SU-DHL-6 (cell line): ENCODE data around the gene PTPRN2.

Experiments used
- H2AFZ ChIP-seq: fragments of 200-600 bp; sonication (generic); 2 replicates; pipeline ENCODE4 v1.6.1; 2014; ENCODE audit warnings: low read depth, mild to moderate bottlenecking, moderate library complexity, mixed read lengths, antibody characterized with exemption, low read length; ENCODE audit not compliant: severe bottlenecking
- H3F3A ChIP-seq: fragments of 200-600 bp; shearing (Covaris generic); 2 replicates; pipeline ENCODE4 v1.6.0; 2016; ENCODE audit warnings: antibody characterized with exemption, mild to moderate bottlenecking; ENCODE audit not compliant: insufficient read depth
- H3K27ac ChIP-seq: fragments of 200-600 bp; sonication (generic); 2 replicates; pipeline ENCODE4 v1.5.1; 2016; ENCODE audit warnings: low read depth, mild to moderate bottlenecking, low read length, moderate library complexity, mixed read lengths
- H3K27me3 ChIP-seq: fragments of 200-600 bp; sonication (generic), shearing (Covaris generic); 2 replicates; pipeline ENCODE4 v1.6.0; 2014; ENCODE audit warnings: mild to moderate bottlenecking, low read length
- H3K36me3 ChIP-seq: fragments of 200-600 bp; sonication (generic); 2 replicates; pipeline ENCODE4 v1.6.1; 2014; ENCODE audit warnings: mild to moderate bottlenecking, low read length, mixed read lengths
- H3K4me2 ChIP-seq: fragments of 300-600, 200-600 bp; shearing (Covaris generic), sonication (generic); 2 replicates; pipeline ENCODE4 v1.6.0; 2014; ENCODE audit warnings: low read length, low read depth, mild to moderate bottlenecking; ENCODE audit not compliant: poor library complexity, severe bottlenecking
- H3K4me3 ChIP-seq: fragments of 200-600 bp; sonication (generic); 2 replicates; pipeline ENCODE4 v1.5.1; 2014; ENCODE audit warnings: antibody characterized with exemption, low read length, mild to moderate bottlenecking, mixed read lengths; ENCODE audit not compliant: insufficient read depth, poor library complexity, severe bottlenecking
- H3K79me2 ChIP-seq: fragments of 200-600 bp; sonication (generic); 2 replicates; pipeline ENCODE4 v1.6.1; 2014; ENCODE audit warnings: mild to moderate bottlenecking, low read length, moderate library complexity; ENCODE audit not compliant: insufficient read depth
- H3K9ac ChIP-seq: fragments of 200-600 bp; sonication (generic); 2 replicates; pipeline ENCODE4 v1.7.0; 2014; ENCODE audit warnings: mild to moderate bottlenecking, low read length
- H3K9me2 ChIP-seq: fragments of 200-600 bp; sonication (generic); replicated peaks from 2 replicates; pipeline ENCODE4 v1.6.1; 2014; ENCODE audit warnings: low read length; ENCODE audit not compliant: insufficient read depth
- H3K9me3 ChIP-seq: fragments of 200-600 bp; sonication (generic); 2 replicates; pipeline ENCODE4 v1.6.1; 2014; ENCODE audit warnings: low read length, mixed read lengths; ENCODE audit not compliant: insufficient read depth
- H4K20me1 ChIP-seq: fragments of 200-600 bp; sonication (generic); 2 replicates; pipeline ENCODE4 v1.6.1; 2014; ENCODE audit warnings: low read depth, mild to moderate bottlenecking, antibody characterized with exemption, low read length, moderate library complexity, mixed read lengths
- CTCF ChIP-seq: fragments of 200-600 bp; sonication (generic); IDR thresholded peaks from one replicate; pipeline ENCODE4 v1.5.1; 2017; ENCODE audit warnings: antibody characterized with exemption, mild to moderate bottlenecking, low read length, moderate library complexity; ENCODE audit not compliant: insufficient read depth, poor library complexity, severe bottlenecking
- EZH2phosphoT487 ChIP-seq: fragments of 200-600 bp; sonication (generic), shearing (Covaris generic); conservative IDR thresholded peaks from 2 replicates; pipeline ENCODE4 v1.6.1; 2018; ENCODE audit warnings: mild to moderate bottlenecking, antibody characterized with exemption, low read length, moderate library complexity, mixed read lengths

PTPRN2 gene

GRCh38 chr7:157495594-157495993 is 1092.0 kb downstream of the PTPRN2 start:
- TF ChIP-seq EZH2phosphoT487, result no peak
- no peak for TF ChIP-seq CTCF
- Histone ChIP-seq H3K27me3 (no peaks in the 10 kb centered on the region), H3K27ac (no peak overlapping the region), H3K4me3 (no peak overlapping the region), H3K9ac (no peak overlapping the region), H4K20me1 (no peaks in the 10 kb centered on the region), H3K9me2 (no peaks in the 10 kb centered on the region), H3K9me3 (peaks cover 9% of the 10 kb centered on the region; the same call in 1 of the 2 replicates), H3F3A (no peaks in the 10 kb centered on the region), H2AFZ (no peak overlapping the region), H3K79me2 (no peaks in the 10 kb centered on the region), H3K4me2 (no peak overlapping the region), H3K36me3 (no peaks in the 10 kb centered on the region)

GRCh38 chr7:157495177-157495553 is 1092.5 kb downstream of the PTPRN2 start:
- no peaks in the 10 kb centered on the region for H3K9me2 ChIP-seq
- no peaks in the 10 kb centered on the region for H4K20me1 ChIP-seq
- no peaks in the 10 kb centered on the region for H3F3A ChIP-seq
- no peak overlapping the region for H3K4me3 ChIP-seq
- H3K4me2 ChIP-seq, result no peak overlapping the region
- no peaks in the 10 kb centered on the region for H3K27me3 ChIP-seq
- H3K79me2 ChIP-seq, result no peaks in the 10 kb centered on the region
- no peak overlapping the region for H2AFZ ChIP-seq
- peaks cover 10% of the 10 kb centered on the region; the same call in 1 of the 2 replicates for H3K9me3 ChIP-seq
- TF ChIP-seq CTCF, result no peak
- no peak for TF ChIP-seq EZH2phosphoT487
- no peaks in the 10 kb centered on the region for H3K36me3 ChIP-seq
- H3K9ac ChIP-seq, result no peak overlapping the region
- no peak overlapping the region for H3K27ac ChIP-seq

- Histone ChIP-seq H3K27me3 (no peaks in the 10 kb centered on the region), H4K20me1 (no peaks in the 10 kb centered on the region), H3K9ac (no peak overlapping the region), H3K27ac (no peak overlapping the region), H3F3A (no peaks in the 10 kb centered on the region), H2AFZ (no peak overlapping the region), H3K4me3 (no peak overlapping the region), H3K79me2 (no peaks in the 10 kb centered on the region), H3K36me3 (no peaks in the 10 kb centered on the region), H3K4me2 (no peak overlapping the region), H3K9me3 (peaks cover 10% of the 10 kb centered on the region; the same call in 1 of the 2 replicates), H3K9me2 (no peaks in the 10 kb centered on the region)
- TF ChIP-seq EZH2phosphoT487 (no peak), CTCF (no peak)
These were observed 1093.0 kb downstream of the PTPRN2 start for GRCh38 chr7:157494506-157495176.
